ENCODE measurements around the gene PICK1. TPM values are rescaled to one million over a fixed set of nuclear protein-coding genes. Genes with fewer than 3 reads are reported as not detected.
"Not testable (repeated sequence)": the region's sequence is repeated elsewhere in the genome, so short reads cannot be mapped to it uniquely, and the experiment has no call there.

PICK1 gene
- total RNA-seq, 1 donor from 2014 or later, result 21.1 TPM

- Histone ChIP-seq H3K4me3 (no peak overlapping the region), H3K27me3 (ENCODE audit: low read depth) (no peaks in the 10 kb centered on the region), H3K27ac (replicated peaks) (peak overlapping the region; percentile 64), H3K9me3 (replicated peaks) (no peaks in the 10 kb centered on the region), H3K4me1 (peaks cover 34% of the 10 kb centered on the region), H3K36me3 (no peaks in the 10 kb centered on the region)
- intact Hi-C loops (cut with micrococcal nuclease), result no loop called here
- TF ChIP-seq, protein P1, sequence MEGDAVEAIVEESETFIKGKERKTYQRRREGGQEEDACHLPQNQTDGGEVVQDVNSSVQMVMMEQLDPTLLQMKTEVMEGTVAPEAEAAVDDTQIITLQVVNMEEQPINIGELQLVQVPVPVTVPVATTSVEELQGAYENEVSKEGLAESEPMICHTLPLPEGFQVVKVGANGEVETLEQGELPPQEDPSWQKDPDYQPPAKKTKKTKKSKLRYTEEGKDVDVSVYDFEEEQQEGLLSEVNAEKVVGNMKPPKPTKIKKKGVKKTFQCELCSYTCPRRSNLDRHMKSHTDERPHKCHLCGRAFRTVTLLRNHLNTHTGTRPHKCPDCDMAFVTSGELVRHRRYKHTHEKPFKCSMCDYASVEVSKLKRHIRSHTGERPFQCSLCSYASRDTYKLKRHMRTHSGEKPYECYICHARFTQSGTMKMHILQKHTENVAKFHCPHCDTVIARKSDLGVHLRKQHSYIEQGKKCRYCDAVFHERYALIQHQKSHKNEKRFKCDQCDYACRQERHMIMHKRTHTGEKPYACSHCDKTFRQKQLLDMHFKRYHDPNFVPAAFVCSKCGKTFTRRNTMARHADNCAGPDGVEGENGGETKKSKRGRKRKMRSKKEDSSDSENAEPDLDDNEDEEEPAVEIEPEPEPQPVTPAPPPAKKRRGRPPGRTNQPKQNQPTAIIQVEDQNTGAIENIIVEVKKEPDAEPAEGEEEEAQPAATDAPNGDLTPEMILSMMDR (IDR thresholded peaks at IDR 0.05; ENCODE audit: borderline replicate concordance), result no peak
- no peak for DNase-seq
These were observed 20.7 kb upstream of the PICK1 start for GRCh38 chr22:38036392-38037062.

DNA sequence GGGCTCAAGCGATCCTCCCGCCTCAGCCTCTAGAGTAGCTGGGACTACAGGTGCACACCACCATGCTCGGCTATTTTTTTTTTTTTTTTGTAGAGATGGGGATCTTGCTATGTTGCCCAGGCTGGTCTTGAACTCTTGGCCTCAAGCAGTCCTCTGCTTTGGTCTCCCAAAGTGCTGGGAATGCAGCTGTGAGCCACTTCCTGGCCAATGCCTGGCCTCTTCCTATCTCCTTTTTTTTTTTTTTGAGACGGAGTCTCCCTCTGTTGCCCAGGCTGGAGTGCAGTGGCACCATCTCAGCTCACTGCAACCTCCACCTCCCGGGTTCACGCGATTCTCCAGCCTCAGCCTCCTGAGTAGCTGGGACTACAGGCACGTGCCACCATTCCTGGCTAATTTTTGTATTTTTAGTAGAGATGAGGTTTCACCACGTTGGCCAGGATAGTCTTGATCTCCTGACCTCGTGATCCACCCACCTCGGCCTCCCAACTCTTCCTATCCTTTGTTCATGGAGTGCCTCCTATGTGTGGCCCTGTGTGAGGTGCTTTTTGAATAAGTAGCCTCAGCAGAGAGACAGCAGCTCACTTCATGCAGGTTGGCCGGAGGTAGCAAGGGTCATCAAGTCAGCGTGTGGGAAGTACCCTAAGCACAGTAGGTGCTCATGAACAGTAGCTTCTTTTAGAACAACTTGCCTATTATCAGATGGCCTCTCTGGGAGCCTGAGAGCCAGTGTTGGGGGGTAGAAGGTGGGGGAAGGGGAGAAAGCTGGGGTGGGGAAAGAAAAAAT, 19.6 kb upstream of the PICK1 start:
- H3K27me3 ChIP-seq (ENCODE audit: low read depth); H3K9me3 ChIP-seq (replicated peaks); intact Hi-C loops (cut with micrococcal nuclease); H3K4me3 ChIP-seq; H3K36me3 ChIP-seq; DNase-seq: not testable (repeated sequence)
- peak overlapping the region; percentile 84 for H3K27ac ChIP-seq (replicated peaks)
- peaks cover 34% of the 10 kb centered on the region for H3K4me1 ChIP-seq

GRCh38 chr22:38038426-38038825, 18.8 kb upstream of the PICK1 start:
- Histone ChIP-seq H3K36me3 (no peaks in the 10 kb centered on the region), H3K4me3 (no peak overlapping the region), H3K9me3 (replicated peaks) (no peaks in the 10 kb centered on the region), H3K27me3 (ENCODE audit: low read depth) (no peaks in the 10 kb centered on the region), H3K4me1 (peaks cover 29% of the 10 kb centered on the region), H3K27ac (replicated peaks) (peak overlapping the region; percentile 84)
- intact Hi-C loops (cut with micrococcal nuclease), result no loop called here
- TF ChIP-seq, protein P1 (IDR thresholded peaks at IDR 0.05; ENCODE audit: borderline replicate concordance), result no peak
- DNase-seq, result no peak

- intact Hi-C loops (cut with micrococcal nuclease), result no loop called here
- Histone ChIP-seq H3K4me1 (peaks cover 22% of the 10 kb centered on the region), H3K9me3 (replicated peaks) (no peaks in the 10 kb centered on the region), H3K4me3 (no peak overlapping the region), H3K27ac (replicated peaks) (peak overlapping the region; percentile 84), H3K36me3 (no peaks in the 10 kb centered on the region), H3K27me3 (ENCODE audit: low read depth) (no peaks in the 10 kb centered on the region)
- TF ChIP-seq, protein P1 (IDR thresholded peaks at IDR 0.05; ENCODE audit: borderline replicate concordance), result no peak
- DNase-seq, result no peak
These were observed 18.1 kb upstream of the PICK1 start for GRCh38 chr22:38038890-38039812.

DNA sequence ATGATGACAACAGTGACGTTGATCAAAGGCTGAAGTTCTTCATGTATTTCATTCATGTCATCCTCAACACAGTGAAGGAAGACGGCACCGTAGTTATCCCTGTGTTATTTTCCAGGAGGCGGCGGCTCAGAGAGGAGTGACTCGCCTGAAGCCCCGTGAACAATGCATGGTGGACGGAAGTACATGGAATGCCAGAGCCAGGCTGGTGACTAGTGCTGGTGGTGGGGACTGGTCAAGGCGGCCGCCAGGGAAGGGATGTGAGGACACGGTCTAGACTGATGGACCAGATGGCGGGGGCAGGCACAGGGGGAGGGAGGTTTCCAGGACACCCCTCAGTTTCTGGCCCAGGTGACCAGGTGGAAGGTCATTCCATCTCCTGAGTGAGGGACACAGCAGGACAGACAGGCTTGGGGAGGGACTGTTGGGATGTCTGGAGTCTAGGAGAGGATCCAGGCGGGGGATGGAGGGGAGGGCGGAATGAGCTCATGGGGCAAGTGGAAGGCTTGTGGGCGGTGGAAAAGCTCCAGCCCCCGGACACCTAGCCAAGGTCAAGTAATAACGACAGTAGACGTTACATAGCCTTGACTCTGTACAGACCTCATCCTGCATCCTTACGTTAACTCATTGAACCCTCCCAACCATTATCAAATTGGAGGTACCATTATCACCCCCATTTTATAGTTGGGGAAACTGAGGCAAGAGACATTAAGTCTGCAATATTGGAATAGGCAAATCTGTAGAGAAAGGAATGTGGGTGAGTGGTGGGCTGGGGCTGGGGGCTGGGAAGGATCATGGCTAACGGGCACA, 16.0 kb upstream of the PICK1 start:
- TF ChIP-seq, protein P1 (IDR thresholded peaks at IDR 0.05; ENCODE audit: borderline replicate concordance), result no peak
- no peak overlapping the region for H3K4me3 ChIP-seq
- H3K9me3 ChIP-seq (replicated peaks), result no peaks in the 10 kb centered on the region
- H3K27me3 ChIP-seq (ENCODE audit: low read depth), result no peaks in the 10 kb centered on the region
- H3K36me3 ChIP-seq, result no peaks in the 10 kb centered on the region
- H3K4me1 ChIP-seq, result peaks cover 8% of the 10 kb centered on the region
- DNase-seq, result no peak
- intact Hi-C loops (cut with micrococcal nuclease), result loop anchor here (10.0 kb wide), 1 partner anchor 554 kb away; no protein-coding TSS in a partner anchor
- no peak overlapping the region for H3K27ac ChIP-seq (replicated peaks)

All from left ventricle myocardium inferior (tissue), 1 donor.